B cell (primary cell): ENCODE measurements around the gene TRIO. TPM values are rescaled to one million over a fixed set of nuclear protein-coding genes. Genes with fewer than 3 reads are reported as not detected.

ENCODE experiments used
- ATAC-seq: fragments of 200-7000 bp; cut with Tn5 transposase; one replicate; pipeline ENCODE4 v1.10.0; 2021; ENCODE audit warnings: low read depth, mild to moderate bottlenecking, moderate number of reproducible peaks, moderate library complexity
- CTCF ChIA-PET: fragments of 350-600 bp; sonication (Branson Sonifier 250); formaldehyde crosslinking; loops from one replicate; lab custom pipeline; 2021; ENCODE audit warnings: antibody characterized with exemption, inconsistent platforms; lab: Charles Lee
- POLR2A ChIA-PET: fragments of 350-600 bp; sonication (Branson Sonifier 250); formaldehyde crosslinking; loops from one replicate; lab custom pipeline; 2021; ENCODE audit warnings: antibody characterized with exemption; lab: Charles Lee
- DNase-seq: peaks from one replicate; pipeline ENCODE4 v3.0.0; 2013
- H2AFZ ChIP-seq: 2 replicates; pipeline ENCODE4 v1.6.1; 2012; ENCODE audit warnings: mild to moderate bottlenecking, low read depth, low read length; ENCODE audit not compliant: insufficient read depth, poor library complexity, severe bottlenecking
- H3K27ac ChIP-seq, 2 donors: 1 replicate in 1 of 2; 2 replicates in 1 of 2; pipeline ENCODE4 v1.5.1; 2012 to 2013; ENCODE audit warnings: low read length in 2 of 2, mild to moderate bottlenecking in 2 of 2, moderate library complexity in 1 of 2
- H3K27me3 ChIP-seq, 4 experiments: fragments of 200-600 bp in 1 of 4; sonication (generic) in 1 of 4; replicated peaks in 1 of 4; 1 replicate in 2 of 4; 2 replicates in 2 of 4; pipeline versions ENCODE4 v1.6.1 to v1.7.0; 2013 to 2016; ENCODE audit warnings: low read length in 3 of 4, mild to moderate bottlenecking in 2 of 4, mixed read lengths in 1 of 4, moderate library complexity in 1 of 4; ENCODE audit not compliant: insufficient read depth in 4 of 4, control insufficient read depth in 3 of 4; ENCODE audit errors: control extremely low read depth in 1 of 4
- H3K36me3 ChIP-seq, 2 experiments: replicated peaks in 1 of 2; 1 replicate in 1 of 2; 2 replicates in 1 of 2; pipeline versions ENCODE4 v1.6.1 to v1.7.1; 2013; ENCODE audit warnings: low read length in 1 of 2; ENCODE audit not compliant: insufficient read depth in 2 of 2, control insufficient read depth in 1 of 2; ENCODE audit errors: control extremely low read depth in 1 of 2, extremely low read depth in 1 of 2
- H3K4me1 ChIP-seq, 2 donors: fragments of 200-600 bp in 1 of 2; sonication (generic) in 1 of 2; 1 replicate in 1 of 2; 2 replicates in 1 of 2; pipeline versions ENCODE4 v1.5.1 to v1.6.1; 2013 to 2017; ENCODE audit warnings: low read length in 2 of 2; ENCODE audit not compliant: control insufficient read depth in 2 of 2, insufficient read depth in 2 of 2
- H3K4me2 ChIP-seq: replicated peaks from 2 replicates; pipeline ENCODE3; 2012; ENCODE audit warnings: mild to moderate bottlenecking, low read depth, low read length; ENCODE audit not compliant: poor library complexity, severe bottlenecking
- H3K4me3 ChIP-seq, 5 experiments: fragments of 200-600 bp in 1 of 5; sonication (generic) in 1 of 5; 1 replicate in 3 of 5; 2 replicates in 2 of 5; pipeline versions ENCODE4 v1.5.1 to v1.7.0; 2011 to 2016; ENCODE audit warnings: low read length in 4 of 5, mild to moderate bottlenecking in 4 of 5, low read depth in 2 of 5, control low read depth in 1 of 5, moderate library complexity in 1 of 5; ENCODE audit not compliant: insufficient read depth in 1 of 5; ENCODE audit errors: control extremely low read depth in 1 of 5, extremely low read depth in 1 of 5
- H3K79me2 ChIP-seq: fragments of 200-600 bp; sonication (generic); one replicate; pipeline ENCODE4 v1.6.0; 2016; ENCODE audit warnings: low read length; ENCODE audit not compliant: control insufficient read depth, insufficient read depth
- H3K9ac ChIP-seq: fragments of 200-600 bp; sonication (generic); 2 replicates; pipeline ENCODE4 v1.6.1; 2017; ENCODE audit warnings: mild to moderate bottlenecking, low read length, moderate library complexity
- H3K9me3 ChIP-seq, 3 donors: one replicate each; pipeline versions ENCODE4 v1.6.1 to v1.7.1; 2013; ENCODE audit warnings: low read length in 2 of 3; ENCODE audit not compliant: control insufficient read depth in 2 of 3, insufficient read depth in 1 of 3; ENCODE audit errors: control extremely low read depth in 1 of 3
- H4K20me1 ChIP-seq: 2 replicates; pipeline ENCODE4 v1.6.0; 2012; ENCODE audit warnings: mild to moderate bottlenecking, low read length; ENCODE audit not compliant: insufficient read depth, control insufficient read depth, poor library complexity, severe bottlenecking
- H3K27ac Mint-ChIP-seq: one replicate; pipeline ENCODE4 v1.8.0; 2021; ENCODE audit warnings: mixed read lengths
- H3K27me3 Mint-ChIP-seq: one replicate; pipeline ENCODE4 v1.8.0; 2021; ENCODE audit warnings: mixed read lengths
- H3K4me1 Mint-ChIP-seq: one replicate; pipeline ENCODE4 v1.8.0; 2021; ENCODE audit warnings: mixed read lengths
- H3K4me3 Mint-ChIP-seq: one replicate; pipeline ENCODE4 v1.8.0; 2021; ENCODE audit warnings: mixed read lengths
- H3K9me3 Mint-ChIP-seq: one replicate; pipeline ENCODE4 v1.8.0; 2022; ENCODE audit warnings: mixed read lengths; ENCODE audit not compliant: insufficient read depth
- CTCF ChIP-seq: fragments of 200-600 bp; IDR thresholded peaks from one replicate; pipeline ENCODE4 v1.8.0; 2022; ENCODE audit warnings: antibody characterized with exemption, mild to moderate bottlenecking
- EZH2 ChIP-seq: IDR thresholded peaks from 2 replicates; pipeline ENCODE4 v1.6.1; 2012; ENCODE audit warnings: borderline replicate concordance, low read depth, mild to moderate bottlenecking, moderate library complexity, low read length; ENCODE audit not compliant: insufficient read depth, poor library complexity, severe bottlenecking
- WGBS: methylation state at CpG from one replicate; pipeline ENCODE4 v1.1.5; 2013; ENCODE audit warnings: missing lambda C conversion rate; ENCODE audit not compliant: insufficient coverage; 5-methylcytosine and 5-hydroxymethylcytosine counted together
- intact Hi-C: fragments of 100-400 bp; cut with micrococcal nuclease; formaldehyde crosslinking; loops from one replicate; pipeline ENCODE4 v1.10.0; 2022
- polyA plus RNA-seq: library from polyadenylated mRNA; depleted of rRNA; stranded (reverse); fragments of >200 nt; gene quantifications from 2 replicates; pipeline ENCODE4 v1.2.3, GENCODE V29; 2012
- total RNA-seq, 2 donors: library from RNA; stranded (reverse); fragments of 120-200 nt in 1 of 2; gene quantifications; 1 replicate in 1 of 2; 2 replicates in 1 of 2; pipeline versions ENCODE4 v1.2.3 to v1.2.4, GENCODE V29; 2013 to 2022

The TRIO gene
- total and polyA plus RNA-seq, 2 donors (not counting 1 experiment from before 2014, with no cell fraction given), result 90.5 to 479 TPM

DNA sequence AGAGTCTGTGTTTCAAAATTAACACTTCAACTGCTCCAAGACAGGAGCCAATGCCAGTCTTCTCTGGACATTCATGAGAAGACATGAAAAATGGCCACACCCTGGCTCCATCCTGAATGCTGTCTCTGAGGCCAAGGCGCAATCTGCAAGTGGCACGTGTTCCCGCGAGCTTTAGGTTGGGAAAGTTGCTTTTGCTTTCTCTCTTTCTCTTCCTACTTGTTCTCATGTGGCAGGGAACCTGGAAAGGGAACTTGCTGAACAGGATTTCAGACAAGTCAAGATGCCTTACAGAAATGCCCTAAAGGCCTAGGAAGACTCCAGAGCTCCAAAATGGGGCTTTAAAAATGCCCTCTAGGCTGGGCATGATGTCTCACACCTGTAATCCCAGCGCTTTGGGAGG is 346.5 kb downstream of the TRIO start:
- 100% methylated on average over 2 of the region's 5 CpGs for WGBS
- Histone ChIP-seq H3K9ac (no peak overlapping the region), H3K27ac (no peak overlapping the region), H3K9me3 (peaks cover 0 to 7% (median 0%) of the 10 kb centered on the region in 3 donors), H3K4me3 (no peak overlapping the region), H3K4me1 (no peaks in the 10 kb centered on the region), H2AFZ (no peak overlapping the region), H3K36me3 (peaks cover 8 to 83% of the 10 kb centered on the region in 2 experiments), H3K27me3 (no peaks in the 10 kb centered on the region), H3K79me2 (no peaks in the 10 kb centered on the region), H4K20me1 (no peaks in the 10 kb centered on the region), H3K4me2 (no peak overlapping the region)
- H3K27ac Mint-ChIP-seq, result no peak overlapping the region
- ChIA-PET POLR2A (no interaction called here), CTCF (no interaction called here)
- TF ChIP-seq CTCF (no peak), EZH2 (no peak)
- no peaks in the 10 kb centered on the region for H3K9me3 Mint-ChIP-seq
- H3K4me1 Mint-ChIP-seq, result no peaks in the 10 kb centered on the region
- ATAC-seq (no peak), DNase-seq (no peak)
- H3K4me3 Mint-ChIP-seq, result no peak overlapping the region
- H3K27me3 Mint-ChIP-seq, result no peaks in the 10 kb centered on the region
- intact Hi-C loops, result loop anchor here (10.0 kb wide), 1 partner anchor 155 kb away; no protein-coding TSS in a partner anchor

DNA sequence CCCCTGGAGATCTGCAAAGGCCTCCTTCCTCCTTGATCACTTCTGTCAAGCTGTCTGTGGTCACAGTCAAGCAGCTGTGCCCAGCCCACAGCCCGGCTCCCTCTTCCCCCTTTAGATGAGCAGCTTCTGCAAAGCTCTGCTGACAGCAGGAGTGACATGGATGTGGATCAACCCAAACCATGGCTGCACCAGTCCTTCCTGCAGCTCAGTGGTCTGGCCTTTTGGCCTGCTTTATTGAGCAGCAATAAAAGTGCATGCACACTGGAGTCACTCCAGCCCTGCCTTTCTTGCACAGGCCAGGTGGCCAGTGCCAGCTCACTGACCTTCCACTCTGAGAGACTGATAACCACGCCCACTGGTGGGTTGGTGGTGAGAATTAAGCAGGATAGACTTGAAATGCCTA is 347.2 kb downstream of the TRIO start:
- no peaks in the 10 kb centered on the region for H3K27me3 ChIP-seq
- Mint-ChIP-seq H3K4me3 (no peak overlapping the region), H3K9me3 (no peaks in the 10 kb centered on the region), H3K4me1 (no peaks in the 10 kb centered on the region), H3K27me3 (no peaks in the 10 kb centered on the region), H3K27ac (no peak overlapping the region)
- no peak overlapping the region for H3K4me2 ChIP-seq
- H3K9me3 ChIP-seq, result peaks cover 0 to 7% (median 0%) of the 10 kb centered on the region in 3 donors
- H2AFZ ChIP-seq, result no peak overlapping the region
- 50% methylated on average over 2 of the region's 2 CpGs for WGBS
- DNase-seq (no peak), ATAC-seq (no peak)
- intact Hi-C loops, result no loop called here
- H3K4me1 ChIP-seq, result no peaks in the 10 kb centered on the region
- H4K20me1 ChIP-seq, result no peaks in the 10 kb centered on the region
- H3K27ac ChIP-seq, result no peak overlapping the region
- no peak overlapping the region for H3K4me3 ChIP-seq
- peaks cover 6 to 79% of the 10 kb centered on the region in 2 experiments for H3K36me3 ChIP-seq
- H3K79me2 ChIP-seq, result no peaks in the 10 kb centered on the region
- CTCF ChIA-PET, result interaction anchor here (1.1 kb wide), 1 partner anchor 158 kb away, joined by 3 read pairs; no protein-coding TSS in a partner anchor
- TF ChIP-seq CTCF (no peak), EZH2 (no peak)
- POLR2A ChIA-PET, result no interaction called here
- no peak overlapping the region for H3K9ac ChIP-seq
